B cell (primary cell): Measurements from ENCODE around the gene DIAPH1. TPM values are rescaled to one million over a fixed set of nuclear protein-coding genes. Genes with fewer than 3 reads are reported as not detected.
A peak's percentile ranks its signal among the peaks of the same experiment; 100 is the strongest.

Experiments
- ATAC-seq: fragments of 200-7000 bp; cut with Tn5 transposase; one replicate; pipeline ENCODE4 v1.10.0; 2021; ENCODE audit warnings: low read depth, mild to moderate bottlenecking, moderate number of reproducible peaks, moderate library complexity
- CTCF ChIA-PET: fragments of 350-600 bp; sonication (Branson Sonifier 250); formaldehyde crosslinking; loops from one replicate; lab custom pipeline; 2021; ENCODE audit warnings: antibody characterized with exemption, inconsistent platforms; lab: Charles Lee
- POLR2A ChIA-PET: fragments of 350-600 bp; sonication (Branson Sonifier 250); formaldehyde crosslinking; loops from one replicate; lab custom pipeline; 2021; ENCODE audit warnings: antibody characterized with exemption; lab: Charles Lee
- DNase-seq: peaks from one replicate; pipeline ENCODE4 v3.0.0; 2013
- H2AFZ ChIP-seq: 2 replicates; pipeline ENCODE4 v1.6.1; 2012; ENCODE audit warnings: mild to moderate bottlenecking, low read depth, low read length; ENCODE audit not compliant: insufficient read depth, poor library complexity, severe bottlenecking
- H3K27ac ChIP-seq, 2 donors: 1 replicate in 1 of 2; 2 replicates in 1 of 2; pipeline ENCODE4 v1.5.1; 2012 to 2013; ENCODE audit warnings: low read length in 2 of 2, mild to moderate bottlenecking in 2 of 2, moderate library complexity in 1 of 2
- H3K27me3 ChIP-seq, 4 experiments: fragments of 200-600 bp in 1 of 4; sonication (generic) in 1 of 4; replicated peaks in 1 of 4; 1 replicate in 2 of 4; 2 replicates in 2 of 4; pipeline versions ENCODE4 v1.6.1 to v1.7.0; 2013 to 2016; ENCODE audit warnings: low read length in 3 of 4, mild to moderate bottlenecking in 2 of 4, mixed read lengths in 1 of 4, moderate library complexity in 1 of 4; ENCODE audit not compliant: insufficient read depth in 4 of 4, control insufficient read depth in 3 of 4; ENCODE audit errors: control extremely low read depth in 1 of 4
- H3K36me3 ChIP-seq, 2 experiments: replicated peaks in 1 of 2; 1 replicate in 1 of 2; 2 replicates in 1 of 2; pipeline versions ENCODE4 v1.6.1 to v1.7.1; 2013; ENCODE audit warnings: low read length in 1 of 2; ENCODE audit not compliant: insufficient read depth in 2 of 2, control insufficient read depth in 1 of 2; ENCODE audit errors: control extremely low read depth in 1 of 2, extremely low read depth in 1 of 2
- H3K4me1 ChIP-seq, 2 donors: fragments of 200-600 bp in 1 of 2; sonication (generic) in 1 of 2; 1 replicate in 1 of 2; 2 replicates in 1 of 2; pipeline versions ENCODE4 v1.5.1 to v1.6.1; 2013 to 2017; ENCODE audit warnings: low read length in 2 of 2; ENCODE audit not compliant: control insufficient read depth in 2 of 2, insufficient read depth in 2 of 2
- H3K4me2 ChIP-seq: replicated peaks from 2 replicates; pipeline ENCODE3; 2012; ENCODE audit warnings: mild to moderate bottlenecking, low read depth, low read length; ENCODE audit not compliant: poor library complexity, severe bottlenecking
- H3K4me3 ChIP-seq, 5 experiments: fragments of 200-600 bp in 1 of 5; sonication (generic) in 1 of 5; 1 replicate in 3 of 5; 2 replicates in 2 of 5; pipeline versions ENCODE4 v1.5.1 to v1.7.0; 2011 to 2016; ENCODE audit warnings: low read length in 4 of 5, mild to moderate bottlenecking in 4 of 5, low read depth in 2 of 5, control low read depth in 1 of 5, moderate library complexity in 1 of 5; ENCODE audit not compliant: insufficient read depth in 1 of 5; ENCODE audit errors: control extremely low read depth in 1 of 5, extremely low read depth in 1 of 5
- H3K79me2 ChIP-seq: fragments of 200-600 bp; sonication (generic); one replicate; pipeline ENCODE4 v1.6.0; 2016; ENCODE audit warnings: low read length; ENCODE audit not compliant: control insufficient read depth, insufficient read depth
- H3K9ac ChIP-seq: fragments of 200-600 bp; sonication (generic); 2 replicates; pipeline ENCODE4 v1.6.1; 2017; ENCODE audit warnings: mild to moderate bottlenecking, low read length, moderate library complexity
- H3K9me3 ChIP-seq, 3 donors: one replicate each; pipeline versions ENCODE4 v1.6.1 to v1.7.1; 2013; ENCODE audit warnings: low read length in 2 of 3; ENCODE audit not compliant: control insufficient read depth in 2 of 3, insufficient read depth in 1 of 3; ENCODE audit errors: control extremely low read depth in 1 of 3
- H4K20me1 ChIP-seq: 2 replicates; pipeline ENCODE4 v1.6.0; 2012; ENCODE audit warnings: mild to moderate bottlenecking, low read length; ENCODE audit not compliant: insufficient read depth, control insufficient read depth, poor library complexity, severe bottlenecking
- H3K27ac Mint-ChIP-seq: one replicate; pipeline ENCODE4 v1.8.0; 2021; ENCODE audit warnings: mixed read lengths
- H3K27me3 Mint-ChIP-seq: one replicate; pipeline ENCODE4 v1.8.0; 2021; ENCODE audit warnings: mixed read lengths
- H3K4me1 Mint-ChIP-seq: one replicate; pipeline ENCODE4 v1.8.0; 2021; ENCODE audit warnings: mixed read lengths
- H3K4me3 Mint-ChIP-seq: one replicate; pipeline ENCODE4 v1.8.0; 2021; ENCODE audit warnings: mixed read lengths
- H3K9me3 Mint-ChIP-seq: one replicate; pipeline ENCODE4 v1.8.0; 2022; ENCODE audit warnings: mixed read lengths; ENCODE audit not compliant: insufficient read depth
- CTCF ChIP-seq: fragments of 200-600 bp; IDR thresholded peaks from one replicate; pipeline ENCODE4 v1.8.0; 2022; ENCODE audit warnings: antibody characterized with exemption, mild to moderate bottlenecking
- EZH2 ChIP-seq: IDR thresholded peaks from 2 replicates; pipeline ENCODE4 v1.6.1; 2012; ENCODE audit warnings: borderline replicate concordance, low read depth, mild to moderate bottlenecking, moderate library complexity, low read length; ENCODE audit not compliant: insufficient read depth, poor library complexity, severe bottlenecking
- WGBS: methylation state at CpG from one replicate; pipeline ENCODE4 v1.1.5; 2013; ENCODE audit warnings: missing lambda C conversion rate; ENCODE audit not compliant: insufficient coverage; 5-methylcytosine and 5-hydroxymethylcytosine counted together
- intact Hi-C: fragments of 100-400 bp; cut with micrococcal nuclease; formaldehyde crosslinking; loops from one replicate; pipeline ENCODE4 v1.10.0; 2022
- polyA plus RNA-seq: library from polyadenylated mRNA; depleted of rRNA; stranded (reverse); fragments of >200 nt; gene quantifications from 2 replicates; pipeline ENCODE4 v1.2.3, GENCODE V29; 2012
- total RNA-seq, 2 donors: library from RNA; stranded (reverse); fragments of 120-200 nt in 1 of 2; gene quantifications; 1 replicate in 1 of 2; 2 replicates in 1 of 2; pipeline versions ENCODE4 v1.2.3 to v1.2.4, GENCODE V29; 2013 to 2022

The DIAPH1 gene
- total and polyA plus RNA-seq, 2 donors (not counting 1 experiment from before 2014, with no cell fraction given): 59.7 to 113 TPM

DNA sequence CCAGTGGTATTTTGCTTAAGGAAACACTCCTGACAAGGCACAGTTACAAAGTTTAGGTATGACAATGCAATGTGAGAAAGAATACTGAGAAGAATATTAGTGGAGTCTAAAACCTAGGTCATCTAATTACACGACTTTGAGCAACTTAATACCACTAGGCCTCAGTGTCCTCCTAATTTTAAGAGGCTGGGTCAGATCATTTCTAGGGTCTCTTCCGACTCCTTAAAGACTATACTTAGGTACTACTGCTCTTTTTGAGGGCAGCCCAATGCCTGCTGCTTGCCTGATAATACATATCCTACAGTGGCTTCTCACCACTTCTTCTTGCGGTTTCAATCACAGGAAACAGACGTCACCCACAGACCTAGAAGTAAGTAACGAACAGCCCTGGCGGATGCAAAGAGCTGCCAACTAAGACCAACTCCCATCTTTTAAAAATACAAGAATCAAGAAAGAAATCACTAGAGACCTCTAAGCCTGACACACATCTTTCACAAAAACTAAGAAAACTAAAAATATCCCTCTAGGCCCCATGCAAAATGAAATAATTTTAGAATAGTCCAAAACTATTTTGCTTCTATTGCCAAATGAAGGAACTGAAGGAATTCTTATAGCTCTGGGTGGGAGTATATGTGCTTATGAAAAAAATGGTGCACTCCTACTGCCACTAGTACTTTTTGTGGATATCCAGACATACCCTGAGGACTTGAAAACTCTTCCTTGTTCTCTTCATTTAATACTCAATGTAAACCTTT lies 13.1 kb downstream of the DIAPH1 start:
- peaks cover 70% of the 10 kb centered on the region for H3K4me1 Mint-ChIP-seq
- DNase-seq (peak; percentile 88), ATAC-seq (peak; percentile 98)
- Histone ChIP-seq H3K27ac (peak overlapping the region; percentile 72 to 84), H2AFZ (peak overlapping the region; percentile 7), H3K4me2 (peak overlapping the region; percentile 68), H3K4me3 (peak overlapping the region in 3 of 5 experiments; percentile 12 to 45 (median 22)), H4K20me1 (peaks cover 4% of the 10 kb centered on the region), H3K79me2 (peaks cover 89% of the 10 kb centered on the region), H3K27me3 (no peaks in the 10 kb centered on the region), H3K9me3 (no peaks in the 10 kb centered on the region), H3K4me1 (peaks cover 47 to 69% of the 10 kb centered on the region in 2 donors), H3K36me3 (no peaks in the 10 kb centered on the region), H3K9ac (peak overlapping the region; percentile 41)
- H3K4me3 Mint-ChIP-seq: peak overlapping the region; percentile 64
- WGBS: 0% methylated on average over 5 of the region's 6 CpGs
- intact Hi-C loops: loop anchor here (1.0 kb wide), 2 partner anchors 13 to 14 kb away; no protein-coding TSS in a partner anchor
- TF ChIP-seq CTCF: peak; percentile 14
- no peak for TF ChIP-seq EZH2
- CTCF ChIA-PET: interaction anchor here (0.9 to 28.1 kb wide), 7 partner anchors 9 to 59 kb away, joined by 5 to 760 read pairs (median 7); partner anchors contain the start of genes DIAPH1, HDAC3 and RELL2
- POLR2A ChIA-PET: interaction anchor here (0.8 to 1.5 kb wide), 3 partner anchors 11 to 32 kb away, joined by 3 to 11 read pairs (median 6); partner anchors contain the start of genes DIAPH1 and RELL2
- no peaks in the 10 kb centered on the region for H3K27me3 Mint-ChIP-seq
- no peaks in the 10 kb centered on the region for H3K9me3 Mint-ChIP-seq
- peak overlapping the region; percentile 80 for H3K27ac Mint-ChIP-seq
